GM21723 (cell line): Measurements from ENCODE around the gene APOBEC3H.

ENCODE experiments used
- ATAC-seq: cut with Tn5 transposase; IDR thresholded peaks from one replicate; pipeline ENCODE4 v1.9.1; 2021; ENCODE audit warnings: mild to moderate bottlenecking, moderate library complexity; ENCODE audit not compliant: unreplicated experiment

Gene APOBEC3H

DNA sequence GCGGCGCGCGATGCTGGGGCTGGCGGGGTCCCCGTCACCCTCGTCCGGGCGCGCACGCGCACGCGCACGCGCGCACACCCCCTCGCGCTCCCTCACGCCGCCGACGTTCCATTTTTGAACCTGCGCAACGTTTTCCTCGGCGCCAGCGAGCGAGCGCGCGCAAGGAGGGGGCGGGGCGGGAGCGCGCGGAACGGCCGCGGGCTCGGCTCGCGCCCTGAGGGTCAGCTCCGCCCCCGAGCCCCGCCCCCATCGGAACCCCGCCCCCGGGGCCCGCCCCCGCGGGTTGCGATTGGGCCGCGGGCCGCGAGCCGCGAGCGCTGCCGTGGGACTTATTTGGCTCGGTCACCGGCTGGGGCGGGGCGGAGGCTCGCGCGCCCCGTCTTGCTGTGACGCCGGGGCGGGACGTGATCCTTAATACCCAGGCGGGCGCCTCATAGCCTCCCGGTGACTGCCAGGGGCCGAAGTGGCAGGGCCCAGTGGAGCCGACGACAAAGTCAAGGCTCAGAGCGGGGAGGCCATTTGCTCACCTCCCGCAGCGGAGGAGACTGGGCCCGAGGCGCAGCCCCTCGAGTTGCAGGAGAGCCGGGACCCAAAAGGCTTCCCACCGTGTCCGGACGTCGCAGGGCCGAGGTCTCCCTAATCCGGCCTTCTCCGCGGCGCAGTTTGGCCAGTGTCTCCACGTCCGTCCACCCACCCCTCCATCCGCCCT, 55.6 kb downstream of the APOBEC3H start, which contains the start of gene CBX7:
Gene CBX7 (minus strand): TSS at position 170 of the 709 bp plus-strand sequence. CDS start 236 bp downstream, outside the sequence.
- peak; percentile 69 for ATAC-seq

DNA sequence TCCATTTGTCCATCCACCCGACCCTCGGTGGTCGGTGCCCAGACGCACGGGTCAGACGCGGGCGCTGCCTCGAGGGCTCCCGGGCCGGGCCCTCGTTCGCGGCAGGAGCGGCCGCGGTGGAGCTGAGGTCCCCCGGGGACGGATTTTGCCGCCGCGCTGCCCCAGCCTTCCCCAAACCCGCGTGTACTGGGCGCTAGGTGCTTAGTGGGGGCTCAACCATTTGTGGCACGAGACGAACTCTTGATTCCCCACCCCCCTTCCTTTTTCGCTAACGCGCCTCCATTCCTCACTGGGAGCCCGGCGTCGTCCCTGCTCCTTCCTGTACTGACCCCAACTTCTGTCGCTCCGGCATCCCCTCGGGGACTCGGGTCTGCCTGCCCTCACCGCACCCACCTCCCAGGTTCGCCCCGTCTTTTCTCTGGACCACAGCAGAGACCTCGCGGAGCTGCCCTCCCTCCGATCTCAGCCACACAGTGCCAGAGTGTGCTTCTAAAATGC, 56.2 kb downstream of the APOBEC3H start:
- ATAC-seq, result no peak
